HG03196 (cell line): Measurements from ENCODE around the gene CD151.

ENCODE experiments used
- ATAC-seq: cut with Tn5 transposase; IDR thresholded peaks from one replicate; pipeline ENCODE4 v1.9.1; 2021; ENCODE audit not compliant: unreplicated experiment

Gene CD151

GRCh38 chr11:869399-870126 is 36.8 kb downstream of the CD151 start:
- no peak for ATAC-seq

GRCh38 chr11:870127-870413 is 37.3 kb downstream of the CD151 start:
- ATAC-seq = no peak

- ATAC-seq = no peak
Observed at GRCh38 chr11:870418-870817, 37.7 kb downstream of the CD151 start.

GRCh38 chr11:871472-871871 is 38.7 kb downstream of the CD151 start:
- ATAC-seq = no peak

GRCh38 chr11:872799-873198 is 40.0 kb downstream of the CD151 start:
- no peak for ATAC-seq

- no peak for ATAC-seq
Observed at GRCh38 chr11:873706-874105, 41.0 kb downstream of the CD151 start.

- ATAC-seq = no peak
Observed at GRCh38 chr11:875203-875602, 42.5 kb downstream of the CD151 start.

GRCh38 chr11:875769-876301 is 43.1 kb downstream of the CD151 start:
- ATAC-seq = no peak

- no peak for ATAC-seq
Observed at GRCh38 chr11:876545-876944, 43.8 kb downstream of the CD151 start.

- ATAC-seq = no peak
Observed at GRCh38 chr11:877565-877964, 44.8 kb downstream of the CD151 start.

GRCh38 chr11:880447-880846 is 47.7 kb downstream of the CD151 start:
- ATAC-seq = no peak

- no peak for ATAC-seq
Observed at GRCh38 chr11:882596-882995, 49.8 kb downstream of the CD151 start.

- ATAC-seq = no peak
Observed at GRCh38 chr11:883527-883926, 50.8 kb downstream of the CD151 start.

- no peak for ATAC-seq
Observed at GRCh38 chr11:884578-885070, 51.9 kb downstream of the CD151 start.

- no peak for ATAC-seq
Observed at GRCh38 chr11:886568-886967, 53.8 kb downstream of the CD151 start.

GRCh38 chr11:887589-887988 is 54.8 kb downstream of the CD151 start:
- ATAC-seq = no peak
